DND-41 (cell line): ENCODE measurements around the gene KIF21A.

Experiments
- ATAC-seq: fragments of 200-7000 bp; cut with Tn5 transposase; 3 replicates; pipeline ENCODE4 v1.9.1; 2021; ENCODE audit warnings: low read depth; ENCODE audit not compliant: insufficient read depth
- DNase-seq: peaks from one replicate; pipeline ENCODE4 v3.0.0-alpha.2; 2020
- H2AFZ ChIP-seq: 2 replicates; pipeline ENCODE4 v1.6.0; 2012; ENCODE audit warnings: low read depth, low read length
- H3K27ac ChIP-seq: 2 replicates; pipeline ENCODE4 v1.5.1; 2012; ENCODE audit warnings: low read length, inconsistent platforms
- H3K27me3 ChIP-seq: fragments of 200-600 bp; sonication (generic); 2 replicates; pipeline ENCODE4 v1.6.0; 2012; ENCODE audit warnings: low read length, mild to moderate bottlenecking, inconsistent platforms; ENCODE audit not compliant: insufficient read depth, poor library complexity
- H3K36me3 ChIP-seq: 2 replicates; pipeline ENCODE4 v1.5.1; 2012; ENCODE audit warnings: low read length, inconsistent platforms; ENCODE audit not compliant: insufficient read depth
- H3K4me1 ChIP-seq: 2 replicates; pipeline ENCODE4 v1.5.1; 2012; ENCODE audit warnings: mild to moderate bottlenecking, low read length; ENCODE audit not compliant: insufficient read depth
- H3K4me2 ChIP-seq: 2 replicates; pipeline ENCODE4 v1.6.0; 2012; ENCODE audit warnings: mild to moderate bottlenecking, moderate library complexity, low read length, inconsistent platforms; ENCODE audit not compliant: insufficient read depth
- H3K4me3 ChIP-seq, 2 experiments: fragments of 200-600 bp in 1 of 2; shearing (Covaris generic) in 1 of 2; 2 replicates each; pipeline ENCODE4 v1.5.1; 2012 to 2016; ENCODE audit warnings: inconsistent platforms in 2 of 2, low read length in 2 of 2, mild to moderate bottlenecking in 2 of 2, low read depth in 1 of 2, moderate library complexity in 1 of 2
- H3K79me2 ChIP-seq: 2 replicates; pipeline ENCODE4 v1.6.0; 2012; ENCODE audit warnings: low read length, inconsistent platforms; ENCODE audit not compliant: insufficient read depth
- H3K9ac ChIP-seq: 2 replicates; pipeline ENCODE4 v1.6.0; 2012; ENCODE audit warnings: low read depth, mild to moderate bottlenecking, inconsistent platforms, low read length, moderate library complexity
- H3K9me3 ChIP-seq: 2 replicates; pipeline ENCODE4 v1.5.1; 2012; ENCODE audit warnings: low read length, moderate library complexity, mild to moderate bottlenecking, inconsistent platforms; ENCODE audit not compliant: insufficient read depth, severe bottlenecking
- H4K20me1 ChIP-seq: 2 replicates; pipeline ENCODE4 v1.6.0; 2012; ENCODE audit warnings: low read length; ENCODE audit not compliant: insufficient read depth
- CTCF ChIP-seq: IDR thresholded peaks from 2 replicates; pipeline ENCODE4 v1.5.1; 2012; ENCODE audit warnings: borderline replicate concordance, low read length, moderate library complexity, mild to moderate bottlenecking; ENCODE audit not compliant: poor library complexity, severe bottlenecking; ENCODE audit errors: extremely low read depth
- EZH2 ChIP-seq: IDR thresholded peaks from 3 replicates; pipeline ENCODE4 v1.6.1; 2012; ENCODE audit warnings: borderline replicate concordance, low read depth, mild to moderate bottlenecking, moderate library complexity, low read length, inconsistent platforms; ENCODE audit not compliant: severe bottlenecking

The KIF21A gene

DNA sequence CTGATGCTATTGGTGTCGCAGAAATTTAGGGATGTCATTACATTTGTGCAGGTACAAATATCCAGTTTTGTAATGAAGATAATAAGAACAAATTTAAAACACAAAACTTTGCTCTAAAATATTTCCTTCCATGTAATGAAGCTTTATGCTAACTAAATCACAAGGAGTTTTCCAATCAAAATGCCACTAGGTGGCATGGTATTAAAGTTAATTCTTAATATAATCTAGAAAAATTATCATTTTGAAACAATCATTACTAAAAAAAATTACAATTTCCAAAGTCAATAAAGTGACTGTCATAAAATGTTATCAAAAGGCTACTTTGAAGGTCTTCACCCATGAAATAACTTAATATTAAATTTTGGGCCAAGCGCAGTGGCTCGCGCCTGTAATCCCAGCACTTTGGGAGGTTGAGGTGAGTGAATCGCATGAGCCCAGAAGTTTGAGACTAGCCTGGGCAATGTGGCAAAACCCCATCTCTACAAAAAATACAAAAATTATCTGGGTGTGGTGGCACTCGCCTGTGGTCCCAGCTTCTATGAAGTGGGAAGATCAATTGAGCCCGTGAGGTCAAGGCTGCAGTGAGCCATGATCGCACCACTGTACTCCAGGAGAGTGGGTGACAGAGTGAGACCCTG, 77.4 kb downstream of the KIF21A start:
- no peak for ATAC-seq
- no peaks in the 10 kb centered on the region for H3K79me2 ChIP-seq
- DNase-seq, result no peak
- no peaks in the 10 kb centered on the region for H3K9me3 ChIP-seq
- H3K4me2 ChIP-seq, result no peak overlapping the region
- H3K4me1 ChIP-seq, result no peaks in the 10 kb centered on the region
- no peak overlapping the region for H2AFZ ChIP-seq
- H3K36me3 ChIP-seq, result no peaks in the 10 kb centered on the region
- no peaks in the 10 kb centered on the region for H4K20me1 ChIP-seq
- H3K9ac ChIP-seq, result no peak overlapping the region
- no peaks in the 10 kb centered on the region for H3K27me3 ChIP-seq
- no peak for TF ChIP-seq CTCF
- no peak for TF ChIP-seq EZH2
- no peak overlapping the region for H3K4me3 ChIP-seq
- no peak overlapping the region for H3K27ac ChIP-seq

GRCh38 chr12:39364196-39364595, 78.7 kb downstream of the KIF21A start:
- DNase-seq (no peak), ATAC-seq (no peak)
- Histone ChIP-seq H3K36me3 (no peaks in the 10 kb centered on the region), H2AFZ (no peak overlapping the region), H3K27me3 (no peaks in the 10 kb centered on the region), H3K4me2 (no peak overlapping the region), H3K79me2 (no peaks in the 10 kb centered on the region), H3K27ac (no peak overlapping the region), H4K20me1 (no peaks in the 10 kb centered on the region), H3K4me1 (no peaks in the 10 kb centered on the region), H3K9me3 (no peaks in the 10 kb centered on the region), H3K9ac (no peak overlapping the region), H3K4me3 (no peak overlapping the region)
- TF ChIP-seq EZH2, result no peak
- no peak for TF ChIP-seq CTCF

GRCh38 chr12:39359645-39360044, 83.3 kb downstream of the KIF21A start:
- no peak overlapping the region for H3K4me3 ChIP-seq
- H3K36me3 ChIP-seq, result no peaks in the 10 kb centered on the region
- no peaks in the 10 kb centered on the region for H3K79me2 ChIP-seq
- no peak overlapping the region for H3K27ac ChIP-seq
- TF ChIP-seq EZH2, result no peak
- TF ChIP-seq CTCF, result no peak
- no peaks in the 10 kb centered on the region for H3K9me3 ChIP-seq
- H4K20me1 ChIP-seq, result no peaks in the 10 kb centered on the region
- H2AFZ ChIP-seq, result no peak overlapping the region
- H3K4me1 ChIP-seq, result no peaks in the 10 kb centered on the region
- H3K27me3 ChIP-seq, result no peaks in the 10 kb centered on the region
- no peak for ATAC-seq
- H3K9ac ChIP-seq, result no peak overlapping the region
- H3K4me2 ChIP-seq, result no peak overlapping the region
- no peak for DNase-seq

- H3K4me3 ChIP-seq, result no peak overlapping the region
- DNase-seq (no peak), ATAC-seq (no peak)
- H3K27me3 ChIP-seq, result no peaks in the 10 kb centered on the region
- no peaks in the 10 kb centered on the region for H3K4me1 ChIP-seq
- TF ChIP-seq CTCF (no peak), EZH2 (no peak)
- no peak overlapping the region for H3K4me2 ChIP-seq
- H3K9me3 ChIP-seq, result no peaks in the 10 kb centered on the region
- no peaks in the 10 kb centered on the region for H3K79me2 ChIP-seq
- H2AFZ ChIP-seq, result no peak overlapping the region
- H4K20me1 ChIP-seq, result no peaks in the 10 kb centered on the region
- no peak overlapping the region for H3K27ac ChIP-seq
- no peak overlapping the region for H3K9ac ChIP-seq
- no peaks in the 10 kb centered on the region for H3K36me3 ChIP-seq
Measured at GRCh38 chr12:39357041-39357440, 85.9 kb downstream of the KIF21A start.
